Endothelial cell of umbilical vein (primary cell): ENCODE measurements around the gene PAX2. TPM values are rescaled to one million over a fixed set of nuclear protein-coding genes. Genes with fewer than 3 reads are reported as not detected.

Experiments used
- BruUV-seq: library from RNA; stranded (reverse); fragments of 400-500 nt; replicated peaks from 2 replicates; lab custom pipeline; 2021; lab: Mats Ljungman, UMichigan
- CTCF ChIA-PET: fragments of 300-600, 350-600 bp; sonication (Branson Sonifier 250); formaldehyde crosslinking; loops from one replicate; lab custom pipeline; 2021; ENCODE audit warnings: antibody characterized with exemption, inconsistent platforms; lab: Charles Lee
- POLR2A ChIA-PET: fragments of 300-600, 350-600 bp; sonication (Branson Sonifier 250); formaldehyde crosslinking; loops from one replicate; lab custom pipeline; 2021; ENCODE audit warnings: antibody characterized with exemption, inconsistent platforms; lab: Charles Lee
- DNase-seq: peaks from one replicate; pipeline ENCODE4 v3.0.0-alpha.2; 2011; ENCODE audit warnings: low read depth, low spot score
- FAIRE-seq: peaks from 2 replicates; lab custom pipeline; 2011; peaks lifted over from hg19 to GRCh38; lab: Jason Lieb, UNC
- H2AFZ ChIP-seq: 2 replicates; pipeline ENCODE4 v1.6.0; 2012; ENCODE audit warnings: low read depth, low read length, control low read depth, inconsistent platforms
- H3K27ac ChIP-seq: 2 replicates; pipeline ENCODE4 v1.5.1; 2011; ENCODE audit warnings: low read depth, mild to moderate bottlenecking, control low read depth, low read length, moderate library complexity; ENCODE audit not compliant: insufficient read depth
- H3K27me3 ChIP-seq, 2 experiments: 2 replicates each; pipeline versions ENCODE4 v1.6.0 to v1.6.1; 2011; ENCODE audit warnings: low read length in 2 of 2, mixed read lengths in 1 of 2; ENCODE audit not compliant: control insufficient read depth in 2 of 2, insufficient read depth in 2 of 2
- H3K36me3 ChIP-seq, 2 experiments: 2 replicates in 1 of 2; 3 replicates in 1 of 2; pipeline ENCODE4 v1.5.1; 2011; ENCODE audit warnings: low read length in 2 of 2, mild to moderate bottlenecking in 1 of 2, moderate library complexity in 1 of 2; ENCODE audit not compliant: control insufficient read depth in 2 of 2, insufficient read depth in 2 of 2; ENCODE audit errors: extremely low read depth in 1 of 2
- H3K4me1 ChIP-seq: 3 replicates; pipeline ENCODE4 v1.5.1; 2011; ENCODE audit warnings: mild to moderate bottlenecking, low read length; ENCODE audit not compliant: control insufficient read depth, insufficient read depth; ENCODE audit errors: extremely low read depth
- H3K4me2 ChIP-seq: 2 replicates; pipeline ENCODE4 v1.6.1; 2011; ENCODE audit warnings: low read length, control low read depth, mixed read lengths; ENCODE audit not compliant: insufficient read depth
- H3K4me3 ChIP-seq, 3 experiments: fragments of 200-600 bp in 1 of 3; sonication (generic), shearing (Covaris generic) in 1 of 3; replicated peaks in 1 of 3; 2 replicates each; pipeline ENCODE4 v1.5.1; 2011 to 2016; ENCODE audit warnings: control low read depth in 3 of 3, low read length in 3 of 3, mild to moderate bottlenecking in 2 of 3, inconsistent platforms in 1 of 3, low read depth in 1 of 3, moderate library complexity in 1 of 3; ENCODE audit not compliant: insufficient read depth in 1 of 3
- H3K79me2 ChIP-seq: 2 replicates; pipeline ENCODE4 v1.6.0; 2012; ENCODE audit warnings: low read length, inconsistent platforms; ENCODE audit not compliant: control insufficient read depth, insufficient read depth
- H3K9ac ChIP-seq: replicated peaks from 2 replicates; pipeline ENCODE3; 2011; ENCODE audit warnings: low read length, control low read depth; ENCODE audit not compliant: insufficient read depth; ENCODE audit errors: extremely low read depth
- H3K9me1 ChIP-seq: replicated peaks from 3 replicates; pipeline ENCODE4 v1.6.0; 2011; ENCODE audit warnings: mild to moderate bottlenecking, low read length; ENCODE audit not compliant: control insufficient read depth, insufficient read depth; ENCODE audit errors: extremely low read depth
- H3K9me3 ChIP-seq: replicated peaks from 2 replicates; pipeline ENCODE4 v1.5.1; 2012; ENCODE audit warnings: low read length, inconsistent platforms; ENCODE audit not compliant: control insufficient read depth, insufficient read depth
- H4K20me1 ChIP-seq: replicated peaks from 2 replicates; pipeline ENCODE3; 2011; ENCODE audit warnings: mild to moderate bottlenecking, low read length; ENCODE audit not compliant: control insufficient read depth, insufficient read depth; ENCODE audit errors: extremely low read depth
- EZH2 ChIP-seq: IDR thresholded peaks from 2 replicates; pipeline ENCODE4 v1.6.1; 2012; ENCODE audit warnings: borderline replicate concordance, low read depth, mild to moderate bottlenecking, moderate library complexity, low read length, inconsistent platforms; ENCODE audit not compliant: severe bottlenecking
- FOS ChIP-seq: IDR thresholded peaks from 2 replicates; pipeline ENCODE4 v1.6.1; 2011; ENCODE audit warnings: mild to moderate bottlenecking, low read length, moderate library complexity, borderline replicate concordance; ENCODE audit not compliant: insufficient read depth
- GATA2 ChIP-seq: IDR thresholded peaks from 2 replicates; pipeline ENCODE4 v1.7.0; 2011; ENCODE audit warnings: low read depth, mild to moderate bottlenecking, moderate library complexity, mixed read lengths, low read length; ENCODE audit not compliant: insufficient read length, insufficient read depth
- JUN ChIP-seq: IDR thresholded peaks from 2 replicates; pipeline ENCODE4 v1.6.1; 2011; ENCODE audit warnings: borderline replicate concordance, low read depth; ENCODE audit not compliant: insufficient read length, insufficient read depth
- MYC ChIP-seq: IDR thresholded peaks from one replicate; pipeline ENCODE4 v1.6.1; 2011; ENCODE audit warnings: mild to moderate bottlenecking, low read depth, low read length
- POLR2A ChIP-seq: IDR thresholded peaks from 2 replicates; pipeline ENCODE4 v1.6.1; 2012; ENCODE audit warnings: low read depth, mild to moderate bottlenecking, control low read depth, low read length
- POLR2AphosphoS5 ChIP-seq: IDR thresholded peaks from 2 replicates; pipeline ENCODE4 v1.6.1; 2012; ENCODE audit warnings: low read depth, mild to moderate bottlenecking, control low read depth, low read length, moderate library complexity; ENCODE audit not compliant: insufficient read depth
- dilution Hi-C: fragments of 300-500 bp; cut with MboI; formaldehyde crosslinking; loops from one replicate; pipeline ENCODE4 v1.15.0; 2019; ENCODE audit warnings: low sequenced_read_pairs; ENCODE audit not compliant: extremely low pct_ligation_motif_present
- intact Hi-C: fragments of 100-400 bp; cut with micrococcal nuclease; formaldehyde crosslinking; loops from one replicate; pipeline ENCODE4 v1.10.0; 2022
- polyA plus RNA-seq, 4 experiments: library from polyadenylated mRNA; depleted of rRNA in 3 of 4; stranded (reverse) in 3 of 4; unstranded in 1 of 4; fragments of >200 nt; gene quantifications; 2 replicates each; pipeline versions ENCODE4 v1.2.1 to v1.2.3, GENCODE V29; 2011 to 2012; ENCODE audit warnings: missing spikeins in 1 of 4
- total RNA-seq: library from RNA; stranded (reverse); gene quantifications from 2 replicates; pipeline ENCODE4 v1.2.3, GENCODE V29; 2021
- TF ChIP-seq, protein P1 (sequence below): IDR thresholded peaks from 2 replicates; pipeline ENCODE4 v1.6.1; 2011; ENCODE audit not compliant: insufficient read depth, insufficient read length
- TF ChIP-seq, protein P2 (sequence below), 2 donors: IDR thresholded peaks; 1 replicate in 1 of 2; 2 replicates in 1 of 2; pipeline ENCODE4 v1.5.1; 2011; ENCODE audit warnings: low read length in 2 of 2, mild to moderate bottlenecking in 2 of 2, moderate library complexity in 2 of 2, control low read depth in 1 of 2, inconsistent platforms in 1 of 2, low read depth in 1 of 2; ENCODE audit not compliant: insufficient read depth in 1 of 2; ENCODE audit errors: extremely low read depth in 1 of 2

Gene PAX2
- total and polyA plus RNA-seq, 2 donors (not counting 3 experiments of a cell fraction or from before 2014, with no cell fraction given), result not detected

DNA sequence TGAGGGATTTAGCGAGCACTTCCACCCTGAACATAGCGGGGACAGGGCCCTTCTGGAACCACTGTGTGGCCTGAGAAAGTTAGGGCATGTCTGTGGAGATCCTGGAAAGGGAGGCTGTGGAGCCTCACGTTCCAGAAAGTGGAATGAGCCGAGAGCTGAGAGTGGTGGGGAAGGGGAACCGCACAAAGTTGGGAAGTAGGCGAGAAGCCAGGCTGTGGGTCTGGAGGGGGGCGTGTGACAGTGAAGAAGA is 10.4 kb upstream of the PAX2 start:
- Histone ChIP-seq H3K27me3 (peaks cover 88 to 98% of the 10 kb centered on the region in 2 experiments), H3K27ac (no peak overlapping the region), H3K4me1 (no peaks in the 10 kb centered on the region), H4K20me1 (no peaks in the 10 kb centered on the region), H3K79me2 (no peaks in the 10 kb centered on the region), H3K4me2 (no peak overlapping the region), H3K36me3 (no peaks in the 10 kb centered on the region), H3K9me3 (no peaks in the 10 kb centered on the region), H3K9me1 (no peaks in the 10 kb centered on the region), H3K9ac (no peak overlapping the region), H3K4me3 (no peak overlapping the region), H2AFZ (no peak overlapping the region)
- no TSS peak for BruUV-seq
- dilution Hi-C loops (no loop called here), intact Hi-C loops (no loop called here)
- no peak for FAIRE-seq
- TF ChIP-seq FOS (no peak), POLR2AphosphoS5 (no peak), EZH2 (no peak), MYC (no peak), POLR2A (no peak), JUN (no peak), GATA2 (no peak)
- TF ChIP-seq, protein P1, sequence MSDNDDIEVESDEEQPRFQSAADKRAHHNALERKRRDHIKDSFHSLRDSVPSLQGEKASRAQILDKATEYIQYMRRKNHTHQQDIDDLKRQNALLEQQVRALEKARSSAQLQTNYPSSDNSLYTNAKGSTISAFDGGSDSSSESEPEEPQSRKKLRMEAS, result no peak
- TF ChIP-seq, protein P2, sequence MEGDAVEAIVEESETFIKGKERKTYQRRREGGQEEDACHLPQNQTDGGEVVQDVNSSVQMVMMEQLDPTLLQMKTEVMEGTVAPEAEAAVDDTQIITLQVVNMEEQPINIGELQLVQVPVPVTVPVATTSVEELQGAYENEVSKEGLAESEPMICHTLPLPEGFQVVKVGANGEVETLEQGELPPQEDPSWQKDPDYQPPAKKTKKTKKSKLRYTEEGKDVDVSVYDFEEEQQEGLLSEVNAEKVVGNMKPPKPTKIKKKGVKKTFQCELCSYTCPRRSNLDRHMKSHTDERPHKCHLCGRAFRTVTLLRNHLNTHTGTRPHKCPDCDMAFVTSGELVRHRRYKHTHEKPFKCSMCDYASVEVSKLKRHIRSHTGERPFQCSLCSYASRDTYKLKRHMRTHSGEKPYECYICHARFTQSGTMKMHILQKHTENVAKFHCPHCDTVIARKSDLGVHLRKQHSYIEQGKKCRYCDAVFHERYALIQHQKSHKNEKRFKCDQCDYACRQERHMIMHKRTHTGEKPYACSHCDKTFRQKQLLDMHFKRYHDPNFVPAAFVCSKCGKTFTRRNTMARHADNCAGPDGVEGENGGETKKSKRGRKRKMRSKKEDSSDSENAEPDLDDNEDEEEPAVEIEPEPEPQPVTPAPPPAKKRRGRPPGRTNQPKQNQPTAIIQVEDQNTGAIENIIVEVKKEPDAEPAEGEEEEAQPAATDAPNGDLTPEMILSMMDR (IDR thresholded peaks at IDR 0.05; ENCODE audit: extremely low read depth in 1 of 2, insufficient read depth in 1 of 2, low read depth in 1 of 2, low read length in 2 of 2), result no peak
- POLR2A ChIA-PET, result no interaction called here
- CTCF ChIA-PET, result no interaction called here
- DNase-seq, result no peak
